GM13977 (cell line): ENCODE results near the gene RAB40B.
A peak's percentile ranks its signal among the peaks of the same experiment; 100 is the strongest.

Experiments
- DNase-seq: peaks from one replicate; pipeline ENCODE4 v3.0.0; 2012; ENCODE audit warnings: low spot score
- CTCF ChIP-seq: IDR thresholded peaks from 2 replicates; pipeline ENCODE4 v1.5.1; 2012; ENCODE audit warnings: mild to moderate bottlenecking, control low read depth; ENCODE audit not compliant: insufficient read depth; ENCODE audit errors: extremely low read depth, missing control alignments
- in situ Hi-C: fragments of 300-500 bp; cut with MboI; formaldehyde crosslinking; loops from one replicate; pipeline ENCODE4 v1.12.0; 2022; ENCODE audit warnings: low sequenced_read_pairs, low pct_unique_long_range_greater_than_20kb, mixed read lengths, inconsistent platforms; ENCODE audit not compliant: unreplicated experiment

The RAB40B gene

GRCh38 chr17:82648742-82649331 lies 49.7 kb downstream of the RAB40B start:
- no peak for TF ChIP-seq CTCF
- DNase-seq, result peak; percentile 79
- in situ Hi-C loops, result no loop called here

GRCh38 chr17:82648165-82648668 lies 50.3 kb downstream of the RAB40B start, which contains the start of gene WDR45B:
Gene WDR45B (minus strand): TSS chr17:82648444. CDS start chr17:82648340, 104 bp downstream.
- in situ Hi-C loops, result no loop called here
- TF ChIP-seq CTCF, result no peak
- peak; percentile 100 for DNase-seq

- in situ Hi-C loops, result no loop called here
- peak; percentile 72 for DNase-seq
- TF ChIP-seq CTCF, result no peak
These were observed 50.8 kb downstream of the RAB40B start for GRCh38 chr17:82647593-82648164.

GRCh38 chr17:82645516-82645915 lies 53.0 kb downstream of the RAB40B start:
- in situ Hi-C loops, result no loop called here
- no peak for DNase-seq
- TF ChIP-seq CTCF, result no peak

GRCh38 chr17:82644148-82644547 lies 54.4 kb downstream of the RAB40B start:
- no peak for TF ChIP-seq CTCF
- in situ Hi-C loops, result no loop called here
- no peak for DNase-seq

- in situ Hi-C loops, result no loop called here
- DNase-seq, result no peak
- no peak for TF ChIP-seq CTCF
These were observed 56.5 kb downstream of the RAB40B start for GRCh38 chr17:82642022-82642421.

- in situ Hi-C loops, result no loop called here
- DNase-seq, result no peak
- TF ChIP-seq CTCF, result no peak
These were observed 58.5 kb downstream of the RAB40B start for GRCh38 chr17:82640036-82640435.
